Liver (tissue), 9 donors: ENCODE results near the gene PDGFA. TPM values are rescaled to one million over a fixed set of nuclear protein-coding genes. Genes with fewer than 3 reads are reported as not detected.

ENCODE experiments used
- DNase-seq: peaks from one replicate; pipeline ENCODE4 v3.0.0-alpha.2; 2017; ENCODE audit warnings: low spot score
- H3K27ac ChIP-seq, 2 donors: one replicate each; pipeline ENCODE4 v1.7.0; 2013; ENCODE audit warnings: inconsistent platforms in 2 of 2, low read length in 2 of 2, control low read depth in 1 of 2, low read depth in 1 of 2, mild to moderate bottlenecking in 1 of 2
- H3K27me3 ChIP-seq, 4 donors: one replicate each; pipeline versions ENCODE4 v1.6.1 to v1.7.0; 2013; ENCODE audit warnings: low read length in 3 of 4, inconsistent platforms in 1 of 4, mild to moderate bottlenecking in 1 of 4, moderate library complexity in 1 of 4; ENCODE audit not compliant: control insufficient read depth in 4 of 4, insufficient read depth in 4 of 4
- H3K36me3 ChIP-seq, 4 donors: one replicate each; pipeline versions ENCODE4 v1.6.1 to v1.7.0; 2013; ENCODE audit warnings: low read length in 3 of 4, mild to moderate bottlenecking in 3 of 4, low read depth in 1 of 4, moderate library complexity in 1 of 4; ENCODE audit not compliant: control insufficient read depth in 4 of 4, insufficient read depth in 3 of 4
- H3K4me1 ChIP-seq, 4 donors: one replicate each; pipeline versions ENCODE4 v1.6.1 to v1.7.0; 2013; ENCODE audit warnings: low read length in 3 of 4, mild to moderate bottlenecking in 3 of 4, moderate library complexity in 1 of 4; ENCODE audit not compliant: control insufficient read depth in 4 of 4, insufficient read depth in 4 of 4
- H3K4me3 ChIP-seq, 3 donors: one replicate each; pipeline versions ENCODE4 v1.6.1 to v1.7.0; 2013; ENCODE audit warnings: low read length in 3 of 3, control low read depth in 1 of 3, low read depth in 1 of 3, mild to moderate bottlenecking in 1 of 3
- H3K9ac ChIP-seq, 2 donors: one replicate each; pipeline ENCODE4 v1.7.0; 2013; ENCODE audit warnings: low read length in 2 of 2, mild to moderate bottlenecking in 2 of 2, moderate library complexity in 2 of 2, control low read depth in 1 of 2, low read depth in 1 of 2
- H3K9me3 ChIP-seq, 4 donors: one replicate each; pipeline versions ENCODE4 v1.6.1 to v1.7.0; 2013; ENCODE audit warnings: low read length in 3 of 4; ENCODE audit not compliant: control insufficient read depth in 4 of 4
- EGR1 ChIP-seq, 2 donors: IDR thresholded peaks; 2 replicates each; pipeline ENCODE4 v1.6.1; 2016 to 2018; ENCODE audit warnings: antibody characterized with exemption in 2 of 2, low read depth in 2 of 2
- FOXA1 ChIP-seq: IDR thresholded peaks from 2 replicates; pipeline ENCODE4 v1.6.1; 2016; ENCODE audit warnings: antibody characterized with exemption
- FOXA2 ChIP-seq: IDR thresholded peaks from 2 replicates; pipeline ENCODE4 v1.6.1; 2016; ENCODE audit warnings: antibody characterized with exemption
- HNF4A ChIP-seq, 2 donors: conservative IDR thresholded peaks; 2 replicates each; pipeline ENCODE4 v1.6.1; 2016; ENCODE audit warnings: antibody characterized with exemption in 2 of 2, mild to moderate bottlenecking in 2 of 2
- JUND ChIP-seq, 2 donors: IDR thresholded peaks; 2 replicates each; pipeline ENCODE4 v1.6.1; 2016; ENCODE audit warnings: antibody characterized with exemption in 2 of 2
- NR2F2 ChIP-seq: IDR thresholded peaks from 2 replicates; pipeline ENCODE4 v1.6.1; 2016; ENCODE audit warnings: antibody characterized with exemption
- RAD21 ChIP-seq, 2 donors: IDR thresholded peaks; 2 replicates each; pipeline ENCODE4 v1.6.1; 2016; ENCODE audit warnings: antibody characterized with exemption in 2 of 2, mild to moderate bottlenecking in 2 of 2
- RXRA ChIP-seq, 2 donors: IDR thresholded peaks; 2 replicates each; pipeline ENCODE4 v1.6.1; 2017 to 2018; ENCODE audit warnings: antibody characterized with exemption in 2 of 2, mild to moderate bottlenecking in 1 of 2
- SP1 ChIP-seq: IDR thresholded peaks from 2 replicates; pipeline ENCODE4 v1.6.1; 2018; ENCODE audit warnings: antibody characterized with exemption, mild to moderate bottlenecking
- TAF1 ChIP-seq: conservative IDR thresholded peaks from 2 replicates; pipeline ENCODE4 v1.6.1; 2016; ENCODE audit warnings: antibody characterized with exemption, mild to moderate bottlenecking
- WGBS: extraction: QIAGEN DNeasy Blood & Tissue Kit; methylation state at CpG from one replicate; pipeline ENCODE4 v1.1.7; 2013; 5-methylcytosine and 5-hydroxymethylcytosine counted together
- polyA plus RNA-seq, 2 donors: library from polyadenylated mRNA; stranded (reverse) in 1 of 2; unstranded in 1 of 2; fragments of 200-250 nt in 1 of 2; fragments of >200 nt in 1 of 2; fragmentation: Nextera tagmentation in 1 of 2; extraction: Ambion mirVana in 1 of 2; gene quantifications; one replicate each; pipeline versions ENCODE4 v1.2.1 to v1.2.3, GENCODE V29; 2013 to 2015
- total RNA-seq, 2 donors: library from RNA; depleted of rRNA; stranded (reverse); fragments of >200 nt; gene quantifications; one replicate each; pipeline ENCODE4 v1.2.3, GENCODE V29; 2014
- TF ChIP-seq, protein P1 (sequence below): IDR thresholded peaks from 2 replicates; pipeline ENCODE4 v1.6.1; 2016; ENCODE audit warnings: antibody characterized with exemption, mild to moderate bottlenecking
- TF ChIP-seq, protein P2 (sequence below): IDR thresholded peaks from 2 replicates; pipeline ENCODE4 v1.6.1; 2016; ENCODE audit warnings: antibody characterized with exemption
- TF ChIP-seq, protein P3 (sequence below): IDR thresholded peaks from 2 replicates; pipeline ENCODE4 v1.6.1; 2016; ENCODE audit warnings: antibody characterized with exemption
- TF ChIP-seq, protein P4 (sequence below): IDR thresholded peaks from 2 replicates; pipeline ENCODE4 v1.6.1; 2016; ENCODE audit warnings: antibody characterized with exemption
- TF ChIP-seq, protein P5 (sequence below): fragments of 150-350 bp; IDR thresholded peaks from 2 replicates; pipeline ENCODE4 v1.5.1; 2017; ENCODE audit warnings: improper control_type of control experiment, low read depth, low read length; ENCODE audit not compliant: missing input control
- donor health status: healthy.
- donor health status: healthy.
- donor health status: healthy.
- donor health status: healthy.
- donor health status: healthy.

Gene PDGFA
- total and polyA plus RNA-seq, 4 donors: 1.4 to 5.1 (median 2.0) TPM

DNA sequence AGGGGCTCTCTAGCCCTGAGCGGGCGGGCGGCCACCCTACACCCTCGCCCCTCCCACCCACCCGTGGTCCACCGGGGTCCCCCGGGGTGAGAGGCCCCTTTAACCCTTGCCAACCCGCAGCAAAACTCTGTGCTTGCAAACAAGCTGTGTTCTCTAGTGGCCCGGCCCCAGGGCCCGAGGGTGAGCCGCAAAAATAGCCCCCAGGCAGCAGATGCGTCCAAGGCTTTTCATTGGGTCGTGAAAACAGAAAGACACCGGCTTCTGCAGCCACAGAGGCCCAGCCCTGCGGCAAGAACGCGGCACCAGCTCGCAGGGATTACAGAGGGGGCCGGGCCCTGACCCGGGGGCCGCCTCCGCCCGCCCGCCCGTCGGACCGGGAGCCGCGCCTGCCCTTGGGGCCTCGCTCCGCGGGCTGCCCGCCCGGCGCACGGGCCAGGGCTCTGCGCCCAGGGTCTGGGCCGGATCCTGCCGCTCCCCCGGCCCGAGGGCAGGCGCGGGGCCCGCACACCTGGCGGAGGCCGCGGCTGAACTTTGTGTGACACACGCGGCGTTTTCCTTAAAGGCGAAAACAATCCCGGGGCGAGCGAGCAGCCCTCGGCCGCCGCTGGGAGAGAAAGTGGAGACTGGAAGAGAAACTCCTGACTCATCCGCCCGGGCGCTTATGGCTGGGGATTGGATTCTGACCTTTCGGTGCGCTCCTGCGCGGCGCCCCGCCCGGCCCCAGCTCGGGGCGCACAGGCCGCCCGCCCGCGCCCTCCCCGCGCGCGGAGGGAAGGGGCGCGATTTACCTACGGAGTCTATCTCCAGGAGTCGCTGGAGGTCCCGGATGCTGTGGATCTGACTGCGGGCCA lies 2.8 kb downstream of the PDGFA start (continued):
- TF ChIP-seq, protein P1, sequence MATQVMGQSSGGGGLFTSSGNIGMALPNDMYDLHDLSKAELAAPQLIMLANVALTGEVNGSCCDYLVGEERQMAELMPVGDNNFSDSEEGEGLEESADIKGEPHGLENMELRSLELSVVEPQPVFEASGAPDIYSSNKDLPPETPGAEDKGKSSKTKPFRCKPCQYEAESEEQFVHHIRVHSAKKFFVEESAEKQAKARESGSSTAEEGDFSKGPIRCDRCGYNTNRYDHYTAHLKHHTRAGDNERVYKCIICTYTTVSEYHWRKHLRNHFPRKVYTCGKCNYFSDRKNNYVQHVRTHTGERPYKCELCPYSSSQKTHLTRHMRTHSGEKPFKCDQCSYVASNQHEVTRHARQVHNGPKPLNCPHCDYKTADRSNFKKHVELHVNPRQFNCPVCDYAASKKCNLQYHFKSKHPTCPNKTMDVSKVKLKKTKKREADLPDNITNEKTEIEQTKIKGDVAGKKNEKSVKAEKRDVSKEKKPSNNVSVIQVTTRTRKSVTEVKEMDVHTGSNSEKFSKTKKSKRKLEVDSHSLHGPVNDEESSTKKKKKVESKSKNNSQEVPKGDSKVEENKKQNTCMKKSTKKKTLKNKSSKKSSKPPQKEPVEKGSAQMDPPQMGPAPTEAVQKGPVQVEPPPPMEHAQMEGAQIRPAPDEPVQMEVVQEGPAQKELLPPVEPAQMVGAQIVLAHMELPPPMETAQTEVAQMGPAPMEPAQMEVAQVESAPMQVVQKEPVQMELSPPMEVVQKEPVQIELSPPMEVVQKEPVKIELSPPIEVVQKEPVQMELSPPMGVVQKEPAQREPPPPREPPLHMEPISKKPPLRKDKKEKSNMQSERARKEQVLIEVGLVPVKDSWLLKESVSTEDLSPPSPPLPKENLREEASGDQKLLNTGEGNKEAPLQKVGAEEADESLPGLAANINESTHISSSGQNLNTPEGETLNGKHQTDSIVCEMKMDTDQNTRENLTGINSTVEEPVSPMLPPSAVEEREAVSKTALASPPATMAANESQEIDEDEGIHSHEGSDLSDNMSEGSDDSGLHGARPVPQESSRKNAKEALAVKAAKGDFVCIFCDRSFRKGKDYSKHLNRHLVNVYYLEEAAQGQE: no peak

DNA sequence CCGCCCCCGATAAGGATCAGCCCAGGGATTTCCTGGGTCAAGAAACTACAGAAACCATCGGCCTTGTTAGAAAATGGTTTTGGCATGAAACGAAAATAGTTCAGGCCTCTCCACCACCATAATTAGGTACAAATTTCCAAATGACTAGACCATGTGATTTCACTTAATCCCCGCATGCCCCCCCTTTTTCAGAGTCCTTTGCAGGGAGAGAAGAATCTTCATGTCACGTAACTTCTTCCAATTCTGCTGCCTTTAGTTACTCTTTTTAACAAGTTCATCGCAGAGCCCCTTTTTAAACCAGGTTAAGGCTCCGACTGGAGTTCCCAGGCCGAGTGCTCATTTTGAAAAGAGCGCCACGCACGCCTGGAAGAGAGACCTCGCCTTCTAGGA lies 3.4 kb downstream of the PDGFA start:
- Histone ChIP-seq H3K27ac (no peak overlapping the region), H3K9ac (no peak overlapping the region), H3K4me1 (peaks cover 4 to 24% (median 10%) of the 10 kb centered on the region in 4 donors), H3K27me3 (peaks cover 0 to 3% (median 0%) of the 10 kb centered on the region in 4 donors), H3K36me3 (no peaks in the 10 kb centered on the region), H3K4me3 (no peak overlapping the region), H3K9me3 (no peaks in the 10 kb centered on the region)
- 73% methylated on average over 13 of the region's 13 CpGs for WGBS
- no peak for DNase-seq
- TF ChIP-seq HNF4A (conservative IDR thresholded peaks at IDR 0.05): no peak

DNA sequence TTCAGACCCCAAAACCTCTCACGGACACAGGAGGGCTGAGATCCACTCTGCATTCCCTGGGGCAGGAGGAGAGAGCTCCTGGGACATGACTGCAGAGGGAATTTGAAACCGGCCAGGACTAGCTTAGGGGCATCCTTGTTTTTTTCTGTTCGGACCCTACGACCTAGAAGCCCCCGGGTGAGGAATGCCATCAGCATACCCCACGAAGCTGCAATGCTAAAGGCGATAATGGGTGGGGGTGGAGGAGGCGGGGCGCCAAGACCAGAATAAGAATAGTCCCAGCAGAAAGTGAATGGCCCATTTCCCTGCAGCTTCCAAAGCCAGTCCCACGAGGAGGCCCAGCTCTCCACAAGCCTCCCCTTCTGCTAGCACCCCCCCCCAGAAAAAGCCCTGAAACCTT lies 4.0 kb downstream of the PDGFA start:
- peaks cover 0 to under 1% (median 0%) of the 10 kb centered on the region in 4 donors for H3K36me3 ChIP-seq

DNA sequence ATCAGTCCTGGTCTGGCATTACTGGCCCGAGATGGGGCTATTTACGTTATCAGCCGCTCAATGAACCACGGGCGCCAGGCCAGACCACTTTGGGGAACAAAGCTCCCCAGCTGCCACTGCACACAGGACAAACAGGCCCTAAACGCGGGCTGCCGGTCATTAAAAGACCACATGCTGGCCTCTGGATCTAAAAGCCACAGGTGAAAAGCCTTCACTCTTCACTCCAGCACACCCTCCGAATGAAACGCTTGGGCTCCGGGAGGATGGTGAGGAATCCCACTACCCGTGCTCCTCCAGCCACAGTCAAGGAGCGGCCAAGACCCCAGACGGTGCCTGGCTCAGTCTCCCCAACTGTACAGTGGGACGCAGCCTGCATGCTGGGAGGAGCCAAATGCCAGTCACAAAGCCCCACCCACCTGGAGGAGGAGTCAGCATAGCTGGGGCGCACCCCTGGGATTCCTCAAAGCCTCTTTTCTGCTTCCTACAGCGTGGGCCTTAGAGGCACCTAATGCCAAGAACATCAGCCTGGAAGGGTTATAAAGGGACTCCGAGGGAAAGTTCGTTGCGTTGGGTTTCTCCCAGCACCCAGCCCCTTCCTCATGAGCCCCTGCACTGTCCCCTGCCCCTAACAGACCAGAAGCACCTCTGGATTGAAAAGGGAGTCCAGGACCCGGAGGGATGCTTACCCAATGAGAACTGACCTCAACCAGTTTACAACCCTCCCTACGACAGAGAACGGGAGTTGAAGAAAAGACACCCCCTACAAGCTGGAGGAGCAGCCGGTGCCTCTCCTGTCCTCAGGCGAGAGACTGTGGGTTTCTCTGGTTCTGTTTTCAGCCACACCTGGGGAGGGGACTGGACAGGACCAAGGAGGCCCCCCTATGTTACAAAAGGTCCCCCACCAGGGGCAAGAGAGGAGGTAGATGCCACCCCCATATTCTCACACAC lies 4.7 kb downstream of the PDGFA start:
- Histone ChIP-seq H3K27me3 (no peaks in the 10 kb centered on the region), H3K4me1 (peaks cover 4 to 13% (median 8%) of the 10 kb centered on the region in 4 donors), H3K9ac (no peak overlapping the region), H3K27ac (no peak overlapping the region), H3K36me3 (peaks cover 0 to 1% (median 0%) of the 10 kb centered on the region in 4 donors), H3K9me3 (no peaks in the 10 kb centered on the region), H3K4me3 (no peak overlapping the region)
- DNase-seq: no peak
- TF ChIP-seq RXRA (IDR thresholded peaks at IDR 0.05) (no peak), HNF4A (conservative IDR thresholded peaks at IDR 0.05) (no peak), RAD21 (IDR thresholded peaks at IDR 0.05) (no peak), JUND (IDR thresholded peaks at IDR 0.05) (no peak), SP1 (no peak), FOXA1 (no peak), NR2F2 (no peak)
- TF ChIP-seq, protein P2, sequence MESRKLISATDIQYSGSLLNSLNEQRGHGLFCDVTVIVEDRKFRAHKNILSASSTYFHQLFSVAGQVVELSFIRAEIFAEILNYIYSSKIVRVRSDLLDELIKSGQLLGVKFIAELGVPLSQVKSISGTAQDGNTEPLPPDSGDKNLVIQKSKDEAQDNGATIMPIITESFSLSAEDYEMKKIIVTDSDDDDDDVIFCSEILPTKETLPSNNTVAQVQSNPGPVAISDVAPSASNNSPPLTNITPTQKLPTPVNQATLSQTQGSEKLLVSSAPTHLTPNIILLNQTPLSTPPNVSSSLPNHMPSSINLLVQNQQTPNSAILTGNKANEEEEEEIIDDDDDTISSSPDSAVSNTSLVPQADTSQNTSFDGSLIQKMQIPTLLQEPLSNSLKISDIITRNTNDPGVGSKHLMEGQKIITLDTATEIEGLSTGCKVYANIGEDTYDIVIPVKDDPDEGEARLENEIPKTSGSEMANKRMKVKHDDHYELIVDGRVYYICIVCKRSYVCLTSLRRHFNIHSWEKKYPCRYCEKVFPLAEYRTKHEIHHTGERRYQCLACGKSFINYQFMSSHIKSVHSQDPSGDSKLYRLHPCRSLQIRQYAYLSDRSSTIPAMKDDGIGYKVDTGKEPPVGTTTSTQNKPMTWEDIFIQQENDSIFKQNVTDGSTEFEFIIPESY: no peak
- TF ChIP-seq, protein P3, sequence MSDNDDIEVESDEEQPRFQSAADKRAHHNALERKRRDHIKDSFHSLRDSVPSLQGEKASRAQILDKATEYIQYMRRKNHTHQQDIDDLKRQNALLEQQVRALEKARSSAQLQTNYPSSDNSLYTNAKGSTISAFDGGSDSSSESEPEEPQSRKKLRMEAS: no peak
- TF ChIP-seq, protein P4, sequence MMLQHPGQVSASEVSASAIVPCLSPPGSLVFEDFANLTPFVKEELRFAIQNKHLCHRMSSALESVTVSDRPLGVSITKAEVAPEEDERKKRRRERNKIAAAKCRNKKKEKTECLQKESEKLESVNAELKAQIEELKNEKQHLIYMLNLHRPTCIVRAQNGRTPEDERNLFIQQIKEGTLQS: no peak
- TF ChIP-seq, protein P5, sequence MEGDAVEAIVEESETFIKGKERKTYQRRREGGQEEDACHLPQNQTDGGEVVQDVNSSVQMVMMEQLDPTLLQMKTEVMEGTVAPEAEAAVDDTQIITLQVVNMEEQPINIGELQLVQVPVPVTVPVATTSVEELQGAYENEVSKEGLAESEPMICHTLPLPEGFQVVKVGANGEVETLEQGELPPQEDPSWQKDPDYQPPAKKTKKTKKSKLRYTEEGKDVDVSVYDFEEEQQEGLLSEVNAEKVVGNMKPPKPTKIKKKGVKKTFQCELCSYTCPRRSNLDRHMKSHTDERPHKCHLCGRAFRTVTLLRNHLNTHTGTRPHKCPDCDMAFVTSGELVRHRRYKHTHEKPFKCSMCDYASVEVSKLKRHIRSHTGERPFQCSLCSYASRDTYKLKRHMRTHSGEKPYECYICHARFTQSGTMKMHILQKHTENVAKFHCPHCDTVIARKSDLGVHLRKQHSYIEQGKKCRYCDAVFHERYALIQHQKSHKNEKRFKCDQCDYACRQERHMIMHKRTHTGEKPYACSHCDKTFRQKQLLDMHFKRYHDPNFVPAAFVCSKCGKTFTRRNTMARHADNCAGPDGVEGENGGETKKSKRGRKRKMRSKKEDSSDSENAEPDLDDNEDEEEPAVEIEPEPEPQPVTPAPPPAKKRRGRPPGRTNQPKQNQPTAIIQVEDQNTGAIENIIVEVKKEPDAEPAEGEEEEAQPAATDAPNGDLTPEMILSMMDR: no peak
- WGBS: 82% methylated on average over 25 of the region's 25 CpGs

More for the DNA sequence above, 4.0 kb downstream of the PDGFA start:
- whole genome bisulfite sequencing: 84% methylated on average over 10 of the region's 10 CpGs
- TF ChIP-seq EGR1 (IDR thresholded peaks at IDR 0.05; ENCODE audit: low read depth in 2 of 2) (no peak), TAF1 (no peak), RAD21 (IDR thresholded peaks at IDR 0.05) (no peak), FOXA2 (no peak)
- TF ChIP-seq, protein P3: no peak
- peaks cover 0 to 3% (median 0%) of the 10 kb centered on the region in 4 donors for H3K27me3 ChIP-seq
- DNase-seq: no peak
- H3K9ac ChIP-seq: no peak overlapping the region
- H3K27ac ChIP-seq: no peak overlapping the region
- peaks cover 4 to 20% (median 8%) of the 10 kb centered on the region in 4 donors for H3K4me1 ChIP-seq
- H3K9me3 ChIP-seq: no peaks in the 10 kb centered on the region
- no peak overlapping the region for H3K4me3 ChIP-seq
